GM21526 (cell line): ENCODE measurements around the gene MYO18A.

Experiments used
- ATAC-seq: cut with Tn5 transposase; IDR thresholded peaks from one replicate; pipeline ENCODE4 v1.9.1; 2021; ENCODE audit warnings: moderate library complexity; ENCODE audit not compliant: unreplicated experiment, low FRiP score

MYO18A gene

DNA sequence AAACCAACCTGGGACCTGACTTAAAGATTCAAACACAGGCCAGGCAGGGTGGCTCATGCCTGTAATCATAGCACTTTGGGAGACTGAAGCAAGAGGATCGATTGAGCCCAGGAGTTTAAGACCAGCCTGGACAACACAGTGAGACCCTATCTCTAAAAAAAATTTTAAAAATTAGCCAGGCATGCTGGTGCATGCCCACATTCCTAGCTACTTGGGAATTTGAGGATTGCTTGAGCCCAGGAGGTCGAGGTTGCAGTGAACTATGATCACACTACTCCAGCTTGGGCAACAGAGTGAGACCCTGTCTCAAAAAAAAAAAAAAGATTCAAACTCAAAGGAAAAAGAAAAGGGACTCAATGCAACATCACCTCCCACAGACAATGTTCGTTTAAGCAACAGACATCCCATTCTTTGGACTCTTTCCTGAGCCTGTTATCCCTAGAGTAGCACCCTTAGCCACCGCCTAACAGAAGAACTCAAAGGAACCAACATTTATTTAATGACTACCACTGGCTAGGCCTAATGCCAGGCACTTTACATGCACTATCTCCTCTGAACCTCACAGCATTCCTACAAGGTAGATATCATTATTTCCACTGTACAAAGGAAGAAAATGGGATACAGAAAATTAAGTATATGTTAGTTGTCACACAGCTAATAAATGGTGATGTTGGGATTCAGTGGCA is 12.7 kb downstream of the MYO18A start:
- no peak for ATAC-seq

DNA sequence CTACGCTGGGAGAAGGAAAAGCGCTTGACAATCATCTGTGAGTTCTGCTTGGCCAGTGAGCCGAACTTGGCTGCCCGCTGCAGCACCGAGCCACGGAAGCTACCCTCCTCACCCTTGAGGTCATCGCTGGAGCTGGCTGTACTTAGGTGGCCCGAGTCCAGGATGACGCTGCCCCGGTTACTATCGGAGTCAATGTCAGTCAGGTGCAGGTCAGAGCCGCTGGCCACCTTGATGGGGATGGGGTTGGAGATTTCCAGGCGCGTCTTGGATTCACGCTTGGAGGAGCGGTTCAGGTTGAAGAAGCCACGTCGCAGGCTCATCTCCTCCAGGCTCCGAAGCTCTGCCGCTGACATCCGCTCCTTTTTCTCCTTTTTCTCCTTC is 13.7 kb downstream of the MYO18A start:
- no peak for ATAC-seq

DNA sequence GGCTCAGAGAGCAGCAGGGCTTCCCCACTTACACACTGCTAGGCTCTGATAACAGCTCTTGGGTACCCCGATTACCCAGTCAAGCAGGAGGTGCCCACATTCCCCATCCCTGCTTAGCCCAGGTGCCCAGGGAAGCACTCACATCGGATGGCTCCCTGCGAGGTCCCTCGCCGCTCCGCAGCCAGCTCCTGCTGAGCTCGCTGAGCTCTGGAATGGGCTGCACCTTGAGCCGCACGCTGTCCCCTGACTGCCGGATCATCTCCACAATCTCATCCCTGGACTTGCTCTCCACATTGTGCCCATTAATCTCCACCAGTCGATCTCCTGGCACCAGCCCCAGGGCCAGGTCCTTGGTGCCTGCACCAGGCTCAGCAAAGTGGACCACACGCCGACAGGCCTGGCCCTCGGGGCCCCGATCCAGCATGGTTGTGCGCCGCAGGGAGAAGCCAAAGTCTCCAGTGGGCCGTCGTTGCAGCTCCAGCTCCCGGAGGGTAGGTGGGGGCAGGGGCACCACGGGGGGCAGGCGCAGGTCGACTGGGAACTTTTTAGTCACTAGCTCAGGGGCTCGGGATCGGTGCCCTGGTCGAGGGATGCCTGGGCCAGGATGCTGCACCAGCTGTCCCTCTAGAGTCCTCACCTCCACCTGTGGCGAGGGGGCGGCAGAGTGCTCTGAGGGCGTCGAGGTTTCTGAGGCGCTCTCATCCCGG is 14.2 kb downstream of the MYO18A start:
- ATAC-seq = no peak

DNA sequence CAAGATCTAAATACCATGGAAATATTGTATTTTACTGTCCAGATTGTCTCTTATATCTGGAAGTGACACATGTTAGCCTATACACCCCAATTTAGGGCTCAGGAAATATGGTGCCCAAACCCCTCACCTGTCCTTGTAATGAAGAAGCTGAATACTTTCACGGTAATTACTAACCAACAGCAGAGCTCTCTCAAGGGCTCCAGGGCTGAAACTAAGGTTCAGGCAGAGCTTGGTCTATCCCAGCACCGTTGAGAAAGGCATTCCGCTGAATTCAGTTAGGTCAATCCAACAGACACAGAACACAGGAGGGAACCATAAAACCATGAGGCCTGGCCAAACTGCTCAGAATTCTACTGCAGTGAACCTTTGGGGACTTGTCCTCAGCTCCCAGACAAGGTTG is 14.9 kb downstream of the MYO18A start:
- no peak for ATAC-seq

DNA sequence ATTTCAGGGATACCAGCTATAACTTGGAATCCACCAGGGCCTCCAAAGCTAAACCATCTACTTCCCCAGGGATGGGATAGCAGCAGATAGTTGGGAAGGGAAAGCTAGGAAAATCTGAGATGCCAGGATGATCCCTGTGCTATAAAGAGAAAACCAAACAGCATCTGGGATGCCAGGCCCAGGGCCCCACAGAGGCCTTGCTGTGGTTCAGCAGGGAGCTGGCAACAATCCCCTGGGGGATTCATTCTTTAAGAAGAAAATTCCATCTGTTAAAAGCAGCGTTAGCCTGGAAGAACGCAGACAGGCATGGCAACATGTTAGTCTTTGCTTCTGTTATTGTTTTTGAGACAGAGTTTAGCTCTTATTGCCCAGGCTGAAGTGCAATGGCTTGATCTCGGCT is 16.6 kb downstream of the MYO18A start:
- ATAC-seq = no peak

DNA sequence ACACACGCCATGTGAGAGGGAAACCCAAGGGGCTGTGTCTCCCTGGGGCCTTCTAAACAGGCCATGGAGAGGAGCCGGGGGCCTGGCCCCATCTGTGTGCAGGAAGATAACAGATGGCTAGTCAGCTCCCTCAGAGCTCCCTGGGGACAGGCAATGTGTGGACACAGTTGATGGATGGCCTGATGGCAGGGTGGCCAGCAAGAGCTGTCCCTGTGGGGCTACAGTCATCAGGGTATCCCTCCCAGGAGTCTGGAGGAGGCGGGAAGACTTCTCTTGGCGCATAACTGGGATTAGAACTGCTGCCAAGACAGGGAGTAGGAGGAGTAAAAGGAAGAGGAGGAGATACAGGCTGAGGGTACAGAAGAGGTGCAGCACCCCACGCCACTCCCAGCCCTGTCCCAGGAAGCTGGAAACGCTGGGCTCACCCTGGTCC is 17.3 kb downstream of the MYO18A start:
- ATAC-seq = no peak

DNA sequence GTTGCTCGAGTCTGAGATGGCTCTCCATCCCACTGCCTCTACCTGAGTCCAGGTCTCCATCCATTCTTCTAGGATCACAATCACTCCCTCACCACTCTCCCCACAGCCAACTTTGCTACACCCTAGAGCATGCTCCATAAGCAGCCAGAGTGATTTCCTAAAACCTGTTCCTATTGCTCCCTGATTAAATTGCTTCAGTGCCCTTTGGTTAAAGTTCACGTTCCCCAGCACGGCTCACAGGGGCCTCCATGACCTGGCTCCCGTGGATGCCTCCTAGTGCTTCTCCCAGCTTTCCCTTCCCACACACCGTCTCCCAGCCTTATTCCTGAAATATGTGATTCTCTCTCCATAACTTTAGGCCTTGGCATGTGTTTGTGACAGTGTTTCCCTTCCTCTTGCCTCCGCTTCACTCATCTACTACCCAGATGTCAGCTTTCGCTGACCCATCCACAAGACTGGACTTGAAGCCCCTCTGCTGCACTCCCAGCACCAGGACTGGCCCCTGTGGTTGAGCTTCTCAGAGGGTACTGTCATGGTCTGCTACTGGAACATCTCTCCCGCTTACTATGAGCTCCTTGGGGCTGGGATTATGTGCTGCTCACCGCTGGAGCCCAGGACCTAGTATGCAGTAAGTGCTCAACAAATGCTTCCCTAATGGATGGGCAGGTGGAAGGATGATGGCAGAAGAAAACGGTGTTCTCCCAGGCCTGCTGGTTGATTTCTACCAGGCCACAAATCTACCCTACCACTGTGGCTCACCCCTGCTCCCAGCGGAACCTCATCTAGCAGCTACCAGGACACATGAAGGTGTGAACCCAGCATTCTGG is 17.9 kb downstream of the MYO18A start:
- no peak for ATAC-seq

DNA sequence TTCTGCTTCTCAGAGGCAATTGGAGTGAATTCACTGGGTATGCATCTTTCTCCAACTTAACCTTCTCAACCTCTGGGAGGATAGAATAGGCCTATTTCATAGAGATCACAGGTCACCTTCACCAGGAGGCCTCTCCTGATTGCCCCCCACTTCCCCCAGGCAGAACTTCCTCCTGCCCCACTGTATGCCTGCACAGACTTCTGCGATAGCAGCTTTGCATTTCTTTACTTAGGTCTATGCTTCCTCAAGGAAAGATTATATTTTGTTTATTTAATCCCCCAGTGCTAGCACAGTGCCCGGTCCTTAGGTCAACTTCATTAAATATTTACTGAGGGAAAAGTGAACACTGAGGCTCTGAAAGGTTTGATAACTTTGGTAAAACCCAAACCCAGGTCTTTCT is 19.9 kb downstream of the MYO18A start:
- no peak for ATAC-seq

DNA sequence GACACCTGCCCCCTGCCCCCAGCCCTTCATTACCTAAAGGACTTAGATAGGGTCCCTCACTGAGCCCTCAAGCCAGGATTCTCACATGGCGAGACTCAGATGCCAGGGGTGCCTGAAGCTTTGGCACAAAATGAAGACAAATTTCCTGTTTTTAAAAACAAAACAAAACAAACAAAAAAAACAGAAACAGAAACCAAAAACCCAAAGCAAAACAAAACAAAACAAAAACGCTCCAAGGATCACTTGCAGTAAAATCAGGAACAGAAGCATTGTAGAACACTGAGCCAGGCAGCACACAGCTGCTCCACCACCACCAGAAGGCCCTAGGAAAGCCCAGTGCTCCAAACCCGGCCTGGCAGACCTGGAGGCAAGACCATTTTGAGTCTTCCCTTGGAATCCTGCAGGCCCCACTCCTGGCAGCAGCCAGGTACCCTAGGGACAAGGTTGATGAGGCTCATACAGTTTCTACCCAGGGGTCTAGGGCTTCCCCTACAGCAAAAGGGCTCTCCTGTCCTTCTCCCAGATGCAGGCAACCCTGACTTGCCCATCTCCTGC is 20.8 kb downstream of the MYO18A start:
- ATAC-seq = no peak

DNA sequence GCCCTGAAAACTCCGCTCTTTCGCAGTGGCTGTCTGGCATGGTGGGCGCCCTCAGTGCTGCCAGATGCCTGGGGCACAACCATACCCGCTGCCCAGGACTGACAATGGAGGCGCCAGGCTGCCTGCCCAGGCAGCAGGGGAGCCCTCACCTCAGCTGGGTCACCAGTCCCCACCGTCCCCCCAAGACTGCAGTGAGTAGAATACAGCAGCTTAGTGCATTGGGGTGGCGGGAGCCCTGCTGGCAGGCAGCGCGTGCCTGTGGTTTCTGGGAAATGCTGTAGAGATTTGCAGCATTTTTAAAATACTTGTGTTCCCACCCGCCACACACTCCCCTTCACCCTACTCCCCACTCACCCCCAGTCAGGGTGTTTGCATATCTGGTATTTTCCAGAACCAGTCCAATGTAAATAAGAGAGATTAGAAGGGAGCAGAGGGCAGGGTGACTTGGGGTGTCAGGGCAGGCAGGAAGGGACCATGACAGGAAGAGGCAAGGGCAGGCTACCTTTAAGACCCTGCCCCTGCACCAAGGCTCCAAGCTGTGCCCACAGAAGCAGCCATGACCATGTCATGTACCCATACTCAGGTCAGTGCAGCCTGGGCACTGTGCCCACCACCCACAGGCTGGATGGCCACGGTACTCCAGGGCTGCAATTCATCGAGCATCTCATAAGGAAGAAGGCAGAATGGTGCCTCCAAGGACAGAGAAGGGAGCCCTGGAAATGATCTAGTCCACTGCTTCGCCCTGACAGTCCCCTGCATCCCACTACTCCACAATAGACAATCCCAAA is 21.5 kb downstream of the MYO18A start:
- no peak for ATAC-seq

DNA sequence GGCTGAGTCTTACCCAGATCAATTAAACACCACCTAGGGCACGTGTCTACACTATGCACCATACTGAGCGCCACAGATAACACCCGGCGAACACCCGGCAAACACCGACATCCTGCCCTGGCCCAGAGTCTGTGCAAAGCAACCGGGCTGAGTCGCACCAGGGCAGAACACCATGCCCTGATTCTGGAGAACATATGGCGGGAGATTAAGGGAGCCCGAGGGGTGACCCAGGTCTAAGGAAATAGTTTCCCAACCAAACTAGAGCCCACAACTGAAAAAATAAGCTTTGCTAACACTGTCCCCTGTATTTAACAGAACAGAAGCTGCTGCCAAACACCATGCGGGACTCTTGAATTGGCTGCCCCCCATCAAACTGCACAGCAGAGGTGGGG is 22.1 kb downstream of the MYO18A start:
- ATAC-seq = no peak

DNA sequence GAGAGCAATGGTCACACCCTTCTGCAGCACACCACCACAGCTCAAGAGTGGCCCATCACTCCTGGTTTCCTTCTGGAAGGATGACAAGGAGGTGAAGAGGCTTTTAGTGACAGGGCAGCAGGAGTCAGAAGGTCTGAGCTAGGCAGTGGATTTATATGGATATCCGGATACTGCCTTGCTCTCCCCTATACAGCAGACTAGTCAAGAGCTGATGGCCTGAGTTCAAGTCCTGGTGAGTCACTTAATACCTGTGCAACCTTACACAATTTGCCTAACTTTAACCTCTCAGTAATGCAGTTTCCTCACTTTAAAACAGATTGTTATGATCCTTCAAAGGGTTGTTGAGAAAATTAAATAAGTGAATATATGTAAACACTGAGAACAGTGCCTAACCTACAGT is 22.9 kb downstream of the MYO18A start:
- ATAC-seq = no peak

DNA sequence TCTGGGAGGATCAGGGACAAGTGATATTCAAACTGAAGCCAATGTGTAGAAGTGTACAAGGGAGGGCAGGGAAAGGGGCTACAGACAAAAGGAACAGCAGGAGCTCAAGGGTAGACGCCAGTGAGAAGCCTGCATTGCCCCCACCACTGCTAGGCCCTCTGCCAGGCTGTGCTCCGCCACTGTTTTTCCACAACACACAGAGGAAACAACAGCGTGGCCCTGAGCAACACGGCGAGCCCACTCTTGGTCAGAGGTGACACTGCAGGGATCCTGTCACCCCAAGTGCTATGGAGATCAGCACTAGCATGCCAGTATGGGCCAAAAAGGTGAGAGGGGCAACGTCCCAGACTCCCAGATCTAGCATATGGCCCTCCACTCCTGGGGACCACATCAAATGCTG is 23.4 kb downstream of the MYO18A start:
- no peak for ATAC-seq

DNA sequence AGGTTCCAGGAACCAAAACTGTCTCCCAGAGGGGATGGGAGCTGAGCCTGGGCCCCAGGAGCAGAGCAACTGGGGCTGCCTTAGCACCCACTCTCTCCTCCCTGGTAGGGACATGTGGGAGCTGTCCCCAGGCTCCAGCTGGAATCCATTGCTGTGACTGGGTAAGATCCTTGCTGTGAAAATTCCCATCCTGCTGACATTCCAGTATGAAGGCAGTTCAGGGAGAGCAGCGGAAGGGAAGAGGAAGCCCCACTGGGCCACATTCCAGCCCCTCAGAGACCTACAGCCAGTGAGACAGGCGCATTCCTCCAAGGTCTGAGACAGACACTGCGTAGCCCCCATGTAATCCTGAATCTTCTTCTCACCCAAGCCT is 24.2 kb downstream of the MYO18A start:
- no peak for ATAC-seq

DNA sequence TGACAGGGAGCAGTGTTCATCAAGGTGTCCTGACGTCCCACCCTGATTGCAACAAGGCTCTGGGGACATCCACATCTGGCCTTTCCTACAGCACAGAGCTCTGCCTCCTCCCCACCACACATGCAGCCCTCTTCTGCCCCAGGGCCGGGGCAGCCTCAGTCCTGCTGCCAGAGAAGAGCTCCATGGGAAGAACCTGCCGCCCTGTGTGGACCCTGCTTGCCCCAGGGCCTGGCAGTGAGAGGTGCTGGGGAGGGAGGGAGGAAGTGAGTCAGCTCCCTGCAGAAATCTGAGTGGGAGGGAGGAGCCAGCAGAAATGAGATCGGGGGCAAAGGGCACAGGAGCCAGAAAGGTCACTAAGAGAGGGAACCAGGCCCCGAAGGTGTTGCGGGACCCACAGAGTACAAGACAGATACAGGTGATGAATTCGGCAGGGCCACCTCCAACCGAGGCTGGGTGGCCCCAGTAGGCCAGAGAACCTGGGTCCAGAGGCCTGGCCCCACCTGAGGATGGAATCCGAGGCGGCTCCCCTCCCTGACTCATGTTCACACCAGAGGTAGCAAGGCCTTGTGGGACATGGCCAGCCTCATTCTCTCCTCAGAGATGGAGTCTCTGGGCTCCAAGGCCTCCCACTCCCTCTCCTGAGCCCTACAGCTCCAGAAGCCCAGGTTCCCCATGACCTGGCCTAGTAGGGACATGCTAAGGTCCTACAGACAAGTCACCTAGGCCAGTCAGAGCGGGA is 24.8 kb downstream of the MYO18A start:
- ATAC-seq = no peak

DNA sequence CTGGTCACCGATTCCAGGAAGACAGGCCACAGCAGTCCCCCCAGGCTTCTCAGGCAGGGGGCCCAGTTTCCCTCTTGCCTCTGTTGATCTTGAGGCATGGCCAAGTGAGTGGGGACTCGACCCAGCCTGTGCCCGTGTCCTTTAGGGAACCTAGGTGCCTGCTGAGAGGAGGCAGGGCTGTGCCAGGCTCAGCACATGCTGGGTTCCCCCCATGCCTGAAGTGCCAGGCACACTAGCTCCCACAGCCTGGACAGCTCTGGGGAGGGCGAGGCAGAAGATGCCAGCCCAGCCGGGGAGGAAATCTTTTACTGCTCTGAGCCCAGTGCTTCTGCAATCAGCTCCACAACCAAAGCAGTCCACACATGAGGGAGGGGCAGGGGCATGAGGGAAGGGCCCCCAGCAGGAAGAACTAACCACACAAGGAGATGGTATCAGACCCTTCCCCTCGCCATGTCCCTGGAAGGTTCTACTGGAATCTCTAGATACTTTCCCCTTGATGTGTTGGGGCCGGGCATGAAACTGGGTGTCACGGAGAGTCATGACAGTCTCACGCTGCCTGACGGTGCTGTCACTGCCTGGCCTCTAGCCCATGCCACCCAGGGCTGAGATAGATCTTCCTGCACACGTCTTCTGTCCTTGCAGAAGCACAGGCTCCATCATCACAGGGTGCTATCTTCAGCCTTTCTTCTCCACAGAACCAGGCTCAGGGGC is 25.5 kb downstream of the MYO18A start:
- ATAC-seq = no peak

DNA sequence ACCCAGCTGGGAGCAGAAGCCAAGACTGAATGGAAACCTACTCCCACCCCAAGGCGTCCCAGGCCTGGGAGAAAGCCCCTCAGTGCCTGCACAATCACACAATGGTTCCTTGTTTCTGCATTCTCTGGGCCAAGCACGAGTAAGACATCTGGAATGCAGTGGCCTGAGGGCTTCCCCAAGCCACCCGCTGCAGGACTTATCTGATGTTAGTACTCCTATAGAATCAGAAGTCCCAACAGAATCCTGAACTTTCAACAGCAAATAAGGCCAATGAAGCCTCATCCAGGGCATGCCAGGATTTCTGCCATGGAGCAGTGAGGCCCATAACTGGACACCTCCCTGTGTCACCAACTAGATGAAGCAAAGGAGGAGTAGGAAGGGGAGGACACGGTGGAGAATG is 28.6 kb downstream of the MYO18A start:
- no peak for ATAC-seq

DNA sequence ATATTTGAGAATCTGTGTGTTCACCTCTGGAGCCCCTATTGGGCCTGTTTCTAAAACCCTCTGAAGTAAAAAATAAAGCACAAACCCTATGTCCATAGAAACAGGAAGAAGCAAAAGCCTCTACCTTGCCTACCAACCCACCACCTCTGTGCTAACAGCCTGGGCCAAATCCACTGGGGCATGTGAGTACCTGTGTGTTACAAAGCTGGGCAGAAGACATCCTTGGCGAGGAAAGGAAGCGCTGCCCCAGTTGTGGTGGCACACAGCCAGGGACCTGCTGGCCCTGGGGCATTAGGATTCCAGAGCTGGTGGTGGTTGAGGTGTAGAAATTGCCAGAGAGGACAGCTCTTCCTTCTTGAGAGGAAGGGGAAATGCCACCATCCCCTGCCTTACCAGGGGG is 30.0 kb downstream of the MYO18A start:
- ATAC-seq = no peak

DNA sequence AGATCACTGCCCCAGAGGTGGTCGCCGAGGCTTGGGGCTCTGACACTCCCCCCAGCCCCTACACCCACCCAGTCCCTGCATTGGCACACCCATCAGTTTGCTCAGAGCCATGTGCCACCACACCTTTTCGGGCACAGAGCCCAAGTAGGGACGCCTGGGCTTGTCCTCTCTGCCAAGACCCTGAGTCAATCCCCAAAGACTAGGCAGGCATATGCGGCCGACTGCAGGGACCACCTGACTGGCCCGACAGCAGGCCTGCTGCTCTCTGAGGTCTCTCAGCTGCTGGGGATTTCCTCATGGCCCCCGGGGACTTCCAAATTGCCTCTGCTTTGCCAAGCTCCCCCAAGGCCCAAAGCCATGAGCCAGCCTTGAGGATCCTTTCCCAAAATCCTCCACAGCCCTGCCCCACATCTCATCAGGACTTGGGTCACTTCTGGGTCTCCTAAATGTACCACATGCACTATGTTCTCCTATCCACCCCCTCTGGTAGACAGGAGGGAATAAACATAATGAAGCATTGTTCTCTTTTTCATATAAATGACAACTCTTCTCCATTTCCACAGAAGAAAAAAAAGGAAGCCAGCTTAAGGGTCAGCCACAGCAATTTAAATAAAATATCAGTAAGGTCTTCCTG is 30.6 kb downstream of the MYO18A start:
- ATAC-seq = no peak
